WTC11 (cell line): ENCODE data around the gene ZNF763. TPM values are rescaled to one million over a fixed set of nuclear protein-coding genes. Genes with fewer than 3 reads are reported as not detected.

Source experiments
- ATAC-seq: fragments of 200-7000 bp; cut with Tn5 transposase; 2 replicates; pipeline ENCODE4 v1.10.0; 2021; ENCODE audit warnings: mild to moderate bottlenecking, moderate library complexity
- CTCF ChIA-PET: fragments of 300-600 bp; sonication (Branson Sonifier 250); formaldehyde crosslinking; loops from one replicate; lab custom pipeline; 2021; ENCODE audit warnings: antibody characterized with exemption; lab: Charles Lee
- POLR2A ChIA-PET: fragments of 350-600 bp; sonication (Branson Sonifier 250); formaldehyde crosslinking; loops from one replicate; lab custom pipeline; 2021; ENCODE audit warnings: antibody characterized with exemption; lab: Charles Lee
- DNase-seq: peaks from one replicate; pipeline ENCODE4 v3.0.0; 2021; ENCODE audit warnings: low spot score
- H3K27ac Mint-ChIP-seq: 2 replicates; pipeline ENCODE4 v1.8.0; 2021; ENCODE audit warnings: mixed read lengths
- H3K27me3 Mint-ChIP-seq: 2 replicates; pipeline ENCODE4 v1.8.0; 2021; ENCODE audit warnings: low read depth, mild to moderate bottlenecking, moderate library complexity, mixed read lengths
- H3K36me3 Mint-ChIP-seq: 2 replicates; pipeline ENCODE4 v1.8.0; 2021; ENCODE audit warnings: mixed read lengths
- H3K4me1 Mint-ChIP-seq: 2 replicates; pipeline ENCODE4 v1.8.0; 2022; ENCODE audit warnings: mixed read lengths
- H3K4me3 Mint-ChIP-seq: 2 replicates; pipeline ENCODE4 v1.8.0; 2021; ENCODE audit warnings: mild to moderate bottlenecking, moderate library complexity, mixed read lengths
- H3K9me3 Mint-ChIP-seq: 2 replicates; pipeline ENCODE4 v1.8.0; 2021; ENCODE audit warnings: mixed read lengths
- AR ChIP-seq: fragments of 250-450 bp; sonication (Bioruptor Pico); IDR thresholded peaks from 2 replicates; pipeline ENCODE4 v1.9.0; 2021; ENCODE audit warnings: mild to moderate bottlenecking
- ATF3 ChIP-seq: sonication (generic); formaldehyde crosslinking; conservative IDR thresholded peaks from 2 replicates; pipeline ENCODE4 v1.8.1; 2022; ENCODE audit warnings: mild to moderate bottlenecking, missing genetic modification reagents
- CDX4 ChIP-seq: fragments of 250-450 bp; sonication (Bioruptor Pico); IDR thresholded peaks from 2 replicates; pipeline ENCODE4 v1.9.0; 2021; ENCODE audit warnings: moderate library complexity, mild to moderate bottlenecking, inconsistent platforms, borderline replicate concordance
- CREM ChIP-seq: sonication (generic); formaldehyde crosslinking; IDR thresholded peaks from 2 replicates; pipeline ENCODE4 v1.8.1; 2022; ENCODE audit warnings: mild to moderate bottlenecking, missing genetic modification reagents, moderate library complexity
- CTCF ChIP-seq: fragments of 200-600 bp; IDR thresholded peaks from 2 replicates; pipeline ENCODE4 v1.8.0; 2022; ENCODE audit warnings: antibody characterized with exemption
- E2F4 ChIP-seq: sonication (generic); formaldehyde crosslinking; IDR thresholded peaks from 2 replicates; pipeline ENCODE4 v1.8.1; 2022; ENCODE audit warnings: low read depth, mild to moderate bottlenecking, moderate library complexity, missing genetic modification reagents, borderline replicate concordance
- ELF4 ChIP-seq: sonication (generic); formaldehyde crosslinking; IDR thresholded peaks from 2 replicates; pipeline ENCODE4 v1.8.1; 2022; ENCODE audit warnings: low read depth, mild to moderate bottlenecking, moderate library complexity, missing genetic modification reagents
- EMX1 ChIP-seq: fragments of 250-450 bp; sonication (Bioruptor Pico); IDR thresholded peaks from 2 replicates; pipeline ENCODE4 v1.8.0; 2021; ENCODE audit warnings: mild to moderate bottlenecking
- ERG ChIP-seq: fragments of 250-450 bp; sonication (Bioruptor Pico); IDR thresholded peaks from 2 replicates; pipeline ENCODE4 v1.8.0; 2021; ENCODE audit warnings: mild to moderate bottlenecking
- ESRRA ChIP-seq: sonication (generic); formaldehyde crosslinking; IDR thresholded peaks from 2 replicates; pipeline ENCODE4 v1.8.1; 2022; ENCODE audit warnings: mild to moderate bottlenecking, missing genetic modification reagents, borderline replicate concordance
- ETV6 ChIP-seq: sonication (generic); formaldehyde crosslinking; IDR thresholded peaks from 2 replicates; pipeline ENCODE4 v1.8.1; 2022; ENCODE audit warnings: mild to moderate bottlenecking, missing genetic modification reagents
- GABPB1 ChIP-seq: sonication (generic); formaldehyde crosslinking; IDR thresholded peaks from 2 replicates; pipeline ENCODE4 v1.8.1; 2023; ENCODE audit warnings: mild to moderate bottlenecking, missing genetic modification reagents
- HMGA2 ChIP-seq: fragments of 250-450 bp; sonication (Bioruptor Pico); IDR thresholded peaks from 2 replicates; pipeline ENCODE4 v1.4.0; 2021; ENCODE audit warnings: mild to moderate bottlenecking, moderate library complexity
- JAZF1 ChIP-seq: fragments of 250-450 bp; sonication (Bioruptor Pico); IDR thresholded peaks from 2 replicates; pipeline ENCODE4 v1.9.0; 2021; ENCODE audit warnings: moderate library complexity, mild to moderate bottlenecking, inconsistent platforms
- NFE2L1 ChIP-seq: sonication (generic); formaldehyde crosslinking; IDR thresholded peaks from 2 replicates; pipeline ENCODE4 v1.8.1; 2023; ENCODE audit warnings: missing genetic modification reagents
- NR1H2 ChIP-seq: sonication (generic); formaldehyde crosslinking; IDR thresholded peaks from 2 replicates; pipeline ENCODE4 v1.9.0; 2021; ENCODE audit warnings: mild to moderate bottlenecking, moderate library complexity, missing genetic modification reagents
- NR2C2 ChIP-seq: sonication (generic); formaldehyde crosslinking; IDR thresholded peaks from 2 replicates; pipeline ENCODE4 v1.8.0; 2022; ENCODE audit warnings: mild to moderate bottlenecking, missing genetic modification reagents
- NR3C1 ChIP-seq: sonication (generic); formaldehyde crosslinking; conservative IDR thresholded peaks from 2 replicates; pipeline ENCODE4 v1.8.1; 2023; ENCODE audit warnings: low read depth, mild to moderate bottlenecking, missing genetic modification reagents
- PRRX2 ChIP-seq: fragments of 250-450 bp; sonication (Bioruptor Pico); IDR thresholded peaks from 2 replicates; pipeline ENCODE4 v1.8.0; 2021; ENCODE audit warnings: mild to moderate bottlenecking
- SOX15 ChIP-seq: fragments of 250-450 bp; sonication (Bioruptor Pico); IDR thresholded peaks from 2 replicates; pipeline ENCODE4 v1.9.0; 2021; ENCODE audit warnings: mild to moderate bottlenecking
- SP1 ChIP-seq: sonication (generic); formaldehyde crosslinking; conservative IDR thresholded peaks from 2 replicates; pipeline ENCODE4 v1.8.1; 2022; ENCODE audit warnings: missing genetic modification reagents
- TCF7 ChIP-seq: sonication (generic); formaldehyde crosslinking; IDR thresholded peaks from 2 replicates; pipeline ENCODE4 v1.8.0; 2022; ENCODE audit warnings: mild to moderate bottlenecking, low read depth, missing genetic modification reagents, moderate library complexity
- TEAD4 ChIP-seq: sonication (generic); formaldehyde crosslinking; IDR thresholded peaks from 2 replicates; pipeline ENCODE4 v1.8.0; 2022; ENCODE audit warnings: mild to moderate bottlenecking, missing genetic modification reagents
- TP53 ChIP-seq: sonication (generic); formaldehyde crosslinking; IDR thresholded peaks from 2 replicates; pipeline ENCODE4 v1.8.1; 2023; ENCODE audit warnings: mild to moderate bottlenecking, missing genetic modification reagents
- USF1 ChIP-seq: sonication (generic); formaldehyde crosslinking; IDR thresholded peaks from 2 replicates; pipeline ENCODE4 v1.8.0; 2022; ENCODE audit warnings: mild to moderate bottlenecking, missing genetic modification reagents
- ZNF138 ChIP-seq: sonication (generic); formaldehyde crosslinking; conservative IDR thresholded peaks from 2 replicates; pipeline ENCODE4 v1.8.1; 2022; ENCODE audit warnings: mild to moderate bottlenecking, moderate library complexity, missing genetic modification reagents
- ZNF219 ChIP-seq: sonication (generic); formaldehyde crosslinking; IDR thresholded peaks from 2 replicates; pipeline ENCODE4 v1.8.0; 2023; ENCODE audit warnings: missing genetic modification reagents, mild to moderate bottlenecking, borderline replicate concordance
- ZNF317 ChIP-seq: sonication (generic); formaldehyde crosslinking; IDR thresholded peaks from 2 replicates; pipeline ENCODE4 v1.8.1; 2023; ENCODE audit warnings: low read depth, mild to moderate bottlenecking, moderate library complexity, missing genetic modification reagents, borderline replicate concordance
- ZNF423 ChIP-seq: fragments of 250-450 bp; sonication (Bioruptor Pico); IDR thresholded peaks from 2 replicates; pipeline ENCODE4 v2.1.2; 2022; ENCODE audit warnings: mild to moderate bottlenecking, moderate library complexity
- ZNF671 ChIP-seq: fragments of 250-450 bp; sonication (Bioruptor Pico); IDR thresholded peaks from 2 replicates; pipeline ENCODE4 v1.8.0; 2021; ENCODE audit warnings: mild to moderate bottlenecking
- total RNA-seq: library from RNA; stranded (reverse); gene quantifications from 3 replicates; pipeline ENCODE4 v1.2.3, GENCODE V29; 2021

Gene ZNF763
- total RNA-seq, 1 experiment from 2014 or later = 2.9 TPM

- TF ChIP-seq CREM (CRISPR knock-in tag) (no peak), NR1H2 (no peak), SOX15 (CRISPR knock-in tag) (no peak), AR (CRISPR knock-in tag) (no peak), ESRRA (CRISPR knock-in tag) (no peak), ZNF317 (CRISPR knock-in tag) (no peak), JAZF1 (no peak), ETV6 (no peak), CDX4 (no peak), GABPB1 (CRISPR knock-in tag) (no peak), ZNF423 (CRISPR knock-in tag) (no peak), TP53 (no peak), ATF3 (CRISPR knock-in tag) (no peak)
Measured at GRCh38 chr19:11970174-11970573, 5.3 kb downstream of the ZNF763 start (continued).

- CTCF ChIA-PET = no interaction called here
- ATAC-seq = no peak
- Mint-ChIP-seq H3K4me1 (peaks cover 1% of the 10 kb centered on the region), H3K27ac (no peak overlapping the region), H3K4me3 (no peak overlapping the region), H3K36me3 (peaks cover 6% of the 10 kb centered on the region), H3K27me3 (peaks cover 11% of the 10 kb centered on the region), H3K9me3 (peaks cover 15% of the 10 kb centered on the region)
- POLR2A ChIA-PET = interaction anchor here (0.6 kb wide), 1 partner anchor 88 kb away, joined by 3 read pairs; no protein-coding TSS in a partner anchor
- no peak for DNase-seq
- no peak for TF ChIP-seq NR2C2 (CRISPR knock-in tag)
- TF ChIP-seq TCF7 (CRISPR knock-in tag) = no peak
- TF ChIP-seq USF1 = no peak
- no peak for TF ChIP-seq JAZF1
- no peak for TF ChIP-seq PRRX2
- TF ChIP-seq ZNF219 (CRISPR knock-in tag) = no peak
- no peak for TF ChIP-seq E2F4 (CRISPR knock-in tag)
- TF ChIP-seq ZNF138 (CRISPR knock-in tag) = no peak
- no peak for TF ChIP-seq ZNF317 (CRISPR knock-in tag)
- no peak for TF ChIP-seq ELF4 (CRISPR knock-in tag)
- no peak for TF ChIP-seq ERG (CRISPR knock-in tag)
- no peak for TF ChIP-seq NR3C1 (CRISPR knock-in tag)
- no peak for TF ChIP-seq NFE2L1 (CRISPR knock-in tag)
- no peak for TF ChIP-seq EMX1 (CRISPR knock-in tag)
- no peak for TF ChIP-seq ZNF671 (CRISPR knock-in tag)
- no peak for TF ChIP-seq TEAD4 (CRISPR knock-in tag)
- no peak for TF ChIP-seq SP1 (CRISPR knock-in tag)
- no peak for TF ChIP-seq CTCF
- no peak for TF ChIP-seq HMGA2
Measured at GRCh38 chr19:11971041-11971440, 6.2 kb downstream of the ZNF763 start.
